Stomach (tissue), 4 donors: ENCODE measurements around the gene BCAS3.

ENCODE experiments used
- CTCF ChIP-seq, 7 experiments: fragments of 450-650 bp in 4 of 7; fragments of 200-600 bp in 3 of 7; sonication (generic) in 3 of 7; IDR thresholded peaks; one replicate each; pipeline ENCODE4 v1.5.1; 2016 to 2019; ENCODE audit warnings: antibody characterized with exemption in 7 of 7, control low read depth in 2 of 7, mild to moderate bottlenecking in 1 of 7
- EP300 ChIP-seq: sonication (generic); formaldehyde crosslinking; IDR thresholded peaks from one replicate; pipeline ENCODE4 v1.6.1; 2017; ENCODE audit warnings: antibody characterized with exemption
- POLR2A ChIP-seq, 4 donors: fragments of 450-650 bp; IDR thresholded peaks; one replicate each; pipeline ENCODE4 v1.6.1; 2016; ENCODE audit warnings: antibody characterized with exemption in 4 of 4, control low read depth in 2 of 4, mild to moderate bottlenecking in 1 of 4, moderate library complexity in 1 of 4
- POLR2AphosphoS5 ChIP-seq, 3 donors: sonication (generic); formaldehyde crosslinking; IDR thresholded peaks; one replicate each; pipeline ENCODE4 v1.6.1; 2016; ENCODE audit warnings: antibody characterized with exemption in 3 of 3

- no peak for TF ChIP-seq CTCF (IDR thresholded peaks at IDR 0.05)
- no peak for TF ChIP-seq POLR2AphosphoS5 (IDR thresholded peaks at IDR 0.05)
- no peak for TF ChIP-seq POLR2A (IDR thresholded peaks at IDR 0.05)
- TF ChIP-seq EP300 = no peak
These were observed 18.5 kb upstream of the BCAS3 start for GRCh38 chr17:60659156-60659555.
